Cardiac fibroblast (primary cell): Measurements from ENCODE around the gene CTSW.

Experiments
- DNase-seq, 2 donors: peaks; one replicate each; pipeline versions ENCODE4 v3.0.0 to v3.0.0-alpha.2; 2010; ENCODE audit warnings: low read depth in 2 of 2
- H3K4me3 ChIP-seq, 2 donors: replicated peaks in 1 of 2; 1 replicate in 1 of 2; 2 replicates in 1 of 2; pipeline ENCODE4 v1.5.1; 2011; ENCODE audit warnings: low read depth in 2 of 2, low read length in 2 of 2, mild to moderate bottlenecking in 2 of 2, moderate library complexity in 1 of 2
- CTCF ChIP-seq: IDR thresholded peaks from one replicate; pipeline ENCODE4 v1.5.1; 2011; ENCODE audit warnings: low read depth, mild to moderate bottlenecking, low read length, inconsistent platforms

CTSW gene

GRCh38 chr11:65911682-65912568 lies 32.3 kb downstream of the CTSW start:
- peak; percentile 87 to 88 for DNase-seq
- TF ChIP-seq CTCF = peak; percentile 9
- no peak overlapping the region for H3K4me3 ChIP-seq

DNA sequence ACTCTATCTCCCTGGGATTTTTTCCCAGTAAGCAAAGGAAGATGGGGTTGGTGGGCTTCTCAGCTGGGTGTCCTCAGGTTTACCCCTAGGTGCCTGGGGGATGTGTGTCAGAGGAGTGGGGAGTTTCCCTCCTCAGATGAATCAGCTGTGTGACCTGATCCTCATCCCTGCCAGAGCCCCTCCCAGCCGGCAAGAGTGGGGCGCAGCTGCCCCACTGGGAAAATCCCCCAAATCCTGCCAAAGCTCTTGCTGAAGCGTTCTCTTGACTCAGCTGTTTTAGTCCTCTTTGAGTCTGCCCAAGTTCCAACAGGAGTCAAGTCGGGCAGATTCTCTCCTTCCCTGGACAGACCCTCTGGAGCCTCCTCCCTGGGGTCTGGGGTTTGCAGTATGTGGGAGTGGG lies 33.2 kb downstream of the CTSW start:
- peak; percentile 52 to 87 for DNase-seq

GRCh38 chr11:65915101-65915820 lies 35.6 kb downstream of the CTSW start:
- TF ChIP-seq CTCF = no peak
- H3K4me3 ChIP-seq = peak overlapping the region in 1 of 2 donors; percentile 14
- no peak for DNase-seq

More for the DNA sequence above, 33.2 kb downstream of the CTSW start:
- no peak overlapping the region for H3K4me3 ChIP-seq
- TF ChIP-seq CTCF = no peak

GRCh38 chr11:65915821-65916251 lies 36.2 kb downstream of the CTSW start:
- DNase-seq = peak; percentile 96 to 99
- H3K4me3 ChIP-seq = peak overlapping the region; percentile 18 to 19

GRCh38 chr11:65916391-65916790 lies 36.8 kb downstream of the CTSW start:
- H3K4me3 ChIP-seq = peak overlapping the region in 1 of 2 donors; percentile 18
- no peak for TF ChIP-seq CTCF

More at GRCh38 chr11:65915821-65916251, 36.2 kb downstream of the CTSW start:
- TF ChIP-seq CTCF = no peak

GRCh38 chr11:65917077-65917433 lies 37.4 kb downstream of the CTSW start:
- DNase-seq = no peak
- TF ChIP-seq CTCF = no peak
- H3K4me3 ChIP-seq = peak overlapping the region in 1 of 2 donors; percentile 88

More at GRCh38 chr11:65916391-65916790, 36.8 kb downstream of the CTSW start:
- no peak for DNase-seq
